HG02759 (cell line): ENCODE results near the gene ALKBH7.
"Not testable (repeated sequence)": the region's sequence is repeated elsewhere in the genome, so short reads cannot be mapped to it uniquely, and the experiment has no call there.

Experiments
- ATAC-seq: cut with Tn5 transposase; IDR thresholded peaks from one replicate; pipeline ENCODE4 v1.9.1; 2021; ENCODE audit warnings: mild to moderate bottlenecking, moderate library complexity; ENCODE audit not compliant: unreplicated experiment

Gene ALKBH7

DNA sequence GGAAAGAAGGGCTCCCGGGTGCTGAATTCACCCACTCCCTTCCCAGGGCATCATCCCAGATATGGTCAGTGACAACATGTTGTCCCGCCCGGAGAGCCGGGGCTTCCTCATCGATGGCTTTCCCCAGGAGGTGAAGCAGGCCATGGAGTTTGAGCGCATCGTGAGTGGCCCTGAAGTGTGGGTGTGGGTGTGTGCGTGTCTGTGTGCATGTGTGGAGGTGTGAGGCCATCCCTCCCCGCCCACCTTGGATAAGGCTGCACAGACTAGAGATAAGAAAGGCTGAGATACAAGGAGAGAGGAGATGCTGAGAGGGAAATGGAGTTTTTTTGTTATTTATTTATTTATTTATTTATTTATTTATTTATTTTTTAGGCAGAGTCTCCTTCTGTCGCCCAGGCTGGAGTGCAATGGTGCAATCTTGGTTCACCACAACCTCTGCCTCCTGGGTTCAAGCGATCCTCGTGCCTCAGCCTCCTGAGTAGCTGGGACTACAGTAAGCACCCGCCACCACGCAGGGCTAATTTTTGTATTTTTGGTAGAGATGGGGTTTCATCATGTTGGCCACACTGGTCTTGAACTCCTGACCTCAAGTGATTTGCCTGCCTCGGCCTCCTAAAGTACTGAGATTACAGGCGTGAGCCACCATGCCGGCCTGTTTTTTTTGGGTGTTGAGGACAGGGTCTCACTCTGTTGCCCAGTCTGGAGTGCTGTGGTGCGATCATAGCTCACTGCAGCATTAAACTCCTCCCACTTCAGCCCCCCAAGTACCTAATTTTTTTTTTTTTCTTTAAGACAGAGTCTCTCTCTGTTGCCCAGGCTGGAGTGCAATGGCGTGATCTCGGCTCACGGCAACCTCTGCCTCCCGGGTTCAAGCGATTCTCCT, 27.7 kb downstream of the ALKBH7 start:
- ATAC-seq: not testable (repeated sequence)

GRCh38 chr19:6402058-6402457, 29.5 kb downstream of the ALKBH7 start:
- no peak for ATAC-seq

- no peak for ATAC-seq
Measured at GRCh38 chr19:6402837-6403608, 30.4 kb downstream of the ALKBH7 start.

DNA sequence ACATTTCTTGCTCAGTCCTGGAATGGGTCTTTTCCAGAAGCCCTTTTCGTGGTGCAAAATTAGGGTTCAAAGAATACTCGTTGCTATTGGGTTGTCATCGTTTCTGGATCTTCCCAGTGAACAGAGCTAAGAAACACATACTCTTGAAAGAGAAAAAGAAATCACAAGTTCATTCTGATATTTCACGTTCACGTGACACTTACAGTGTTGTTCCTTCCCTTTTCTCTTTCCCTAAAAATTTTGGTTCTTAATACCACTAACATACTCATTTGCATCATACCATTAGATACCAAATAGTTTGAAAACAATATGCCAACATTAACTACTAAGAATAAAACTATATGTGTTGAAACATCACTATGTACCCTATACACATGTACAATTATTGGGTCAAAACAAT, 33.8 kb downstream of the ALKBH7 start:
- no peak for ATAC-seq

DNA sequence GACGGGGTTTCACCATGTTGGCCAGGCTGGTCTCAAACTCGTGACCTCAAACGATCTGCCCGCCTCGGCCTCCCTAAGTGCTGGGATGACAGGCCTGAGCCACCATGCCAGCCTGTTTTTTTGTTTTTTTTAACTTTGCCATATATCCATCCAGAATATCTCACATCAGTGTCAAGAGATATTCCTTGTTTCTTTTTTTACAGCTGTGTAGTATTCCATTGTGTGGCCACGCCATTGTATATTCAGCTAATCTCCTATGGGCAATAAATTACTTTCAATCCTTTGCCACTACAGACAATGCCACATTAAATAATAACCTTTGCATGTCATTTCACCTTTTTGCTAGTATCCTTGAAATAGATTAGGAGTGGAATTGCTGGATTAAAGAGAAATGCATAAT, 36.8 kb downstream of the ALKBH7 start:
- ATAC-seq: no peak

DNA sequence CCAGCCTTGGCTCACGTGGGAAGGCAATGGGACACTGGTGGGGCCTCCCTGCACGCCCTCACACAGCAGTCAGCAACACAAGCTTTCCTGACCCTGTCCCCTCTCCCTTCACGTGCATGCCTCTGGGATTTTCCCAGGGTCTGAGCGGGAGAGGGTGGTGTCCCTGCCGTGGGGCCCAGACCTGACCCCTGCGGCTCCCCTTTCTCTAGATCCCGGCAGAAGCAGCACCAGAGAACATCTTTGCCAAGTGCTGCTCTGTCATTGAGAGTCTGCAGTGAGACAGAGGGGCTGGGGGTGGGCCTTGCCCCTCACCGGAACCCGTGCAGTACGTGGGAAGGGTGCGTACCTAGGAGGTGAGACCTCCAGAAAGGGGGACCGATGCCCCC, 39.5 kb downstream of the ALKBH7 start:
- ATAC-seq: no peak

GRCh38 chr19:6412447-6413091, 40.0 kb downstream of the ALKBH7 start:
- ATAC-seq: no peak

DNA sequence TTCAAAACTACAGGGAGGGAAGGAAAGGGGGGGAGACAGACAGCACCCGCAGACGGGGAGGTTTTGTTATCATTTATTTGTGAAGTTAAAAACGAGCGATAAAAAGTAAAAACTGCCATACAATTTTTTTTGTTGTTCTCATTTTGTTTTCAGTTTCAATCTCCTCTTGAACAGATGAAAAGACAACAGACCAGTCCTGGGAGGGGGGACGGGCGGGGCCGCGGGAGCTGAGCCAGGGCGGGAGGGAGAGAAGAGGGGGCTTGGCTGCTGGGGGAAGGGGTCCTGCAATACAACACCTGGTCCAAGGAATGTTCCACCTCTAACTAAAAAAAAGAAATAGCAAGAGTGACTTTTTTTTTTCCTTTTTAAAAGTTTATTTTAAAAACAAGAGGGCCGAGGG, 40.7 kb downstream of the ALKBH7 start:
- no peak for ATAC-seq

DNA sequence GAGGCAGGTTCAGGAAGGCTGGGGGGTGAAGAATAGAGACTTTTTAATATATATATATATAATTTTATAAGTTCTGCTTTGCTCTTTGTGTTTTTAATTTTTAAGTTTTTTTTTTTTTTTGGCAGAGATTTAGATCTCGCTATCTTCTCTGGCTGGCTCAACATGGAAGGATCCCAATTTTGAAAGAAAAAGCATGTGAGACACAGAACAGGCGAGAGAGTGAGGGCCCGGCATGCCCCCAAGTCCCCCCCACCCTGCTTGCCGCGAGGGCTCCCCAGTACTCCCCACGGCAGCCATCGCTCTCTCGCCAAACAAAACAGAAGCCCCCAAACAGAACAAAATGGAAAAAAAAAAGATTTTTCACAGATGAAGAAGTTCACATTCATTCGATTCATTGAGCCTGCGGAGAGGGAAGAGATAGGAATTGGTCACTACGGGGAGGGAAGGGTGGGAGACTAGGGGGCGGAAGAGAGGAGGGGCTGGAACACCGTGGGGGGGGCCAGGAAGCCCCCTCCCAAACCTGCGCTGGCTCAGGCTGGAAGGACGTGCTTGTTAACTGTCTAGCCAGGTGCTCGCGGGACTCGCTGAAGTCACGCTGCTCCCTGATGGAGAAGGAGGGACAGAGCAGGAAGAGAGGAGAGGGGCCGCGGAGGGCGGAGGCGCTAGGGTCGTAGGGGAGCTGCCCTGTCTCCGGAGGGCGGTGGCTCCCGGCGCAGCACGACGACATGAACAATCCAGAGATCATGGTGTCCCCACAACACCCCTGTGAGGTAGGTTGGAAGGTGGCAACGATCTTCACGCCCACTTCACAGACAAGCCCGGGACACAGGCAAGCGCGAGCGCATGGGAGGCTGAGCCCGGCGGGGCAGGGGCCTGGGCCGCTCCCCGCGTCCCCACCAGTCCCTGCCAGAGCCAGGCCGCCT, 41.4 kb downstream of the ALKBH7 start:
- ATAC-seq: no peak

DNA sequence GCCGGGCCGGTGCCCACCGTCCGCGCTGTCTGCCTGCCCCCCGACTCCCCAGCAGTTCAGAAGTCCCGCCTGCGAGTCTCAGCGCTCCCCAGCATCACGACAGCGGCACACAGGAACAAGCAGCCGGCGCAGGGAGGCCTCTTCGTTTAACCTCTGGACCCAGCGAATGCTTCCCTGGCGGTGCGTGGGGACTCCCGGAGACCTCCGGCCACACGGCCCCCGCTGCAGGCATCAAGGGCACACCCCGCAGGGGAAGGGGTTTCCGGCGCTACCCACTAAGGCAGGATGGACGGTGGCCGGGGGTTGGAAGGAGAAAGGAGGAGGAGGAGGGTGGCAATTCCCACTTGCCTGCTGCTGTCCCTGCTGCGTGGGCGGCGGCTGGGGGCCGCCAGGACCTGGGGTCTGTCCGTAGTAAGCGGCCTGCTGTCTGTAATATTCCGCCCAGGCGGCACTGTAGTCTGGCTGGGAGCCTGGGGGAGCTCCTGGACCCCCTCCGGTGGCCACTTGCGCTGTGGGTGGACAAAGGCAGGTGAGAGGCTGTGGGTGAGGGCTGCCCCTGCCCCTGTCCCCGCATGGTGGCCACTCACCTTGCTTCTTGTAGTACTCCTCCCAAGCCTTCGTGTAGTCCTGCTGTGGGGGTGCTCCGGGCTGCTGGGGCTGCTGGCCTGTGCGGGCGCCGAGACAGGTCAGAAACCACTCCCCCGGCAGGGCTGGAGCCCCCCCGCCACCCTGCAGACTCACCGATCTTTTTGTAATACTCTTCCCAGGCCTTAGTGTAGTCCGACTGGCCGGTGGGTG, 42.4 kb downstream of the ALKBH7 start:
- no peak for ATAC-seq

DNA sequence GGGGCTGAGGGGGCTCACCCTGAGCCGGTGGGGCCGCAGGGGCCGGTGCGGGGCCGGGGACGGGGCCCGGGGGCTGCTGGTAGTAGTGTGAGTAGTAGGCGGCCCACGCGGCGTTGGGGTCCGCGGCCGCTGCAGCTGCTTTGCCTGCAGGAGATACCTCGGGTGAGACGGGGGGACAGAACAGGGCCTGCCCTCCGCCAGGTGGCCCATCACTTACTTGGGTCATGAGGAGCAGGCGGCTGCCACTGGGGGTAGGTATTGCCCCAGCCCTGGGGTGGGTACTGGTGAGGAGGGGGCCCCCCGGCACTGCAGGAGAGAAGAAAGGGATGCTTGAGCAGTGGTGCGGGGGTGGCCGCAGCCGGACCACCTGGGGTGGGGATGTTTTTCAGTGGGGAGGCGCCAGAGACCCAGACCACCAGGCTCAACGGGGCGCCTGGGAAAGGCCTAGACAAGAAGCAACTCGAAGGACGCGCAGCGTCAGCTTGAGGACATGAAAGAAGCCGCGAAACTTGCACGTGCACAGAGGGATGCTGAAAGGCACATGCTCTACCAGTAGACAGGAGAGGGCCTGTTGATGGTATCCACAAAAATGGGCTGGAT, 43.1 kb downstream of the ALKBH7 start:
- no peak for ATAC-seq

DNA sequence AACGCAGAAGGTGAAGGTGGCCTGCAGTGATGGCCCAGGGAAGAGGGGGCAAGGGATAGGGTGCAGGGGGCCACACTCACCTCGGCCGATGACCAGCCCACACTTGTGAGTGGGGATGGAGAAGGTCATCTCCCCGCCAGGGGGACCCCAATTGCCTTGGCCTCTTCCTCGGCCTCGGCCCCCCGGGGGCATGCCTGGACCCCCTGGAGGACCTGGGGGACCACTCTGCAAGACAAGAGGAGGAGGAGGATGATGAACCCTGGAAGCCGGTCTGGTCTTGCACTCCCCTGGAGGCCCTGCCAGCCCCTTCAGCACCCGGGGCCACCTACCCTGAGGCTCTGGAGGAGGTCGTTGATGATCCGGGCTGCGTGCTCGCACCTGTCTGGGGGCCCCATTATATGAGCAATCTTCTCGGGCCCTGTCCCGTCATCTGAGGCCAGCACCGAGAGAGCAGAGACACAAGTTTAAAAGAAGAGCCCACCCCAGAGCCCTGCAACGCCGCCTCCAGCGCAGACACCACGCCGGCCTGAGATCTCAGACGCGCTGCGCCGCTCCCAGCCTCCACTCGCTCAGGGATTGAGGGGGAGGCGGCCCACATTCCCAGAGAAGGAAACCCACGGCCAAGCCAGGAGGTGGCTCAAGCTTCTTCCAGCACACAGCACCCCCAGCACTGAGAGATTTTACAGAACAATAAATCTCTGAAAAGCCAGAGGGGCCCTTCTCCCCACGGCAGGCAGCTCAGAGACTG, 44.2 kb downstream of the ALKBH7 start:
- no peak for ATAC-seq

- ATAC-seq: no peak
Measured at GRCh38 chr19:6417713-6418561, 45.3 kb downstream of the ALKBH7 start.

- ATAC-seq: no peak
Measured at GRCh38 chr19:6418562-6418932, 46.0 kb downstream of the ALKBH7 start.

GRCh38 chr19:6421075-6422014, 48.8 kb downstream of the ALKBH7 start:
- ATAC-seq: no peak

DNA sequence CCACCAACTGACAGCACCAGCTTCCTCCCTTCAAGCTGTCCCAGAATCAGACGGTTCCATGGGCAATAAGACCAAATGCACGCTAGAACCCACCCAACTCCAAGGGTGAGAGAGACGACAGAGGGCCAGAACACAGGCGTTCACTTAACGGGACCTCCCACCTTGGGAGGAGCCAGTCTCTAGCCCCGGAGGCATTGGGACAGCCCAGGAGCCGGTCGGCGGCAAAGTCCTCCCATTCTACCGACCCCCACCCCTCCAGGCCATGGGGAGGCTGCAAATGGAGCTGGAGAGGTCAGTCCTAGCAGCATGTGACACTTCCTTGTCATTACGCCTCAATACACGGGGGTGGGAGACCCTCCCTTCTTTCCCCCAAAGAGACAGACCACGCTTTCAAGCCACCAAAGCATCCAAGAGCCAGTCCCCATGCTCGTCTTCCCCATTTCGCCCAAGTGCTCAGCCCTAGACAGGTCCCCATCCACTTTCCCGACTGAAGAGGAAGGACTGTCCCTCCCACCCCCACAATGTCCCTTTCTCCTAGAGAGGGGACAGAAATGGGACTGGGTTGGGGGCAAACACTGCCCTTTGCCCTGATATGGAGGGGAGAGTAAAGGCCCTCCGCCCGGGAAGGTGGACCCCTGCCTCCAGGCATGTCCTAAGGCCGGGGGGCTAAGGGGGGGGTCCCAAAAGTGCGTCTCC, 51.1 kb downstream of the ALKBH7 start:
- no peak for ATAC-seq
